B cell (primary cell): ENCODE results near the gene TECR. TPM values are rescaled to one million over a fixed set of nuclear protein-coding genes. Genes with fewer than 3 reads are reported as not detected.

Source experiments
- ATAC-seq: fragments of 200-7000 bp; cut with Tn5 transposase; one replicate; pipeline ENCODE4 v1.10.0; 2021; ENCODE audit warnings: low read depth, mild to moderate bottlenecking, moderate number of reproducible peaks, moderate library complexity
- CTCF ChIA-PET: fragments of 350-600 bp; sonication (Branson Sonifier 250); formaldehyde crosslinking; loops from one replicate; lab custom pipeline; 2021; ENCODE audit warnings: antibody characterized with exemption, inconsistent platforms; lab: Charles Lee
- POLR2A ChIA-PET: fragments of 350-600 bp; sonication (Branson Sonifier 250); formaldehyde crosslinking; loops from one replicate; lab custom pipeline; 2021; ENCODE audit warnings: antibody characterized with exemption; lab: Charles Lee
- DNase-seq: peaks from one replicate; pipeline ENCODE4 v3.0.0; 2013
- H2AFZ ChIP-seq: 2 replicates; pipeline ENCODE4 v1.6.1; 2012; ENCODE audit warnings: mild to moderate bottlenecking, low read depth, low read length; ENCODE audit not compliant: insufficient read depth, poor library complexity, severe bottlenecking
- H3K27ac ChIP-seq, 2 donors: 1 replicate in 1 of 2; 2 replicates in 1 of 2; pipeline ENCODE4 v1.5.1; 2012 to 2013; ENCODE audit warnings: low read length in 2 of 2, mild to moderate bottlenecking in 2 of 2, moderate library complexity in 1 of 2
- H3K27me3 ChIP-seq, 4 experiments: fragments of 200-600 bp in 1 of 4; sonication (generic) in 1 of 4; replicated peaks in 1 of 4; 1 replicate in 2 of 4; 2 replicates in 2 of 4; pipeline versions ENCODE4 v1.6.1 to v1.7.0; 2013 to 2016; ENCODE audit warnings: low read length in 3 of 4, mild to moderate bottlenecking in 2 of 4, mixed read lengths in 1 of 4, moderate library complexity in 1 of 4; ENCODE audit not compliant: insufficient read depth in 4 of 4, control insufficient read depth in 3 of 4; ENCODE audit errors: control extremely low read depth in 1 of 4
- H3K36me3 ChIP-seq, 2 experiments: replicated peaks in 1 of 2; 1 replicate in 1 of 2; 2 replicates in 1 of 2; pipeline versions ENCODE4 v1.6.1 to v1.7.1; 2013; ENCODE audit warnings: low read length in 1 of 2; ENCODE audit not compliant: insufficient read depth in 2 of 2, control insufficient read depth in 1 of 2; ENCODE audit errors: control extremely low read depth in 1 of 2, extremely low read depth in 1 of 2
- H3K4me1 ChIP-seq, 2 donors: fragments of 200-600 bp in 1 of 2; sonication (generic) in 1 of 2; 1 replicate in 1 of 2; 2 replicates in 1 of 2; pipeline versions ENCODE4 v1.5.1 to v1.6.1; 2013 to 2017; ENCODE audit warnings: low read length in 2 of 2; ENCODE audit not compliant: control insufficient read depth in 2 of 2, insufficient read depth in 2 of 2
- H3K4me2 ChIP-seq: replicated peaks from 2 replicates; pipeline ENCODE3; 2012; ENCODE audit warnings: mild to moderate bottlenecking, low read depth, low read length; ENCODE audit not compliant: poor library complexity, severe bottlenecking
- H3K4me3 ChIP-seq, 5 experiments: fragments of 200-600 bp in 1 of 5; sonication (generic) in 1 of 5; 1 replicate in 3 of 5; 2 replicates in 2 of 5; pipeline versions ENCODE4 v1.5.1 to v1.7.0; 2011 to 2016; ENCODE audit warnings: low read length in 4 of 5, mild to moderate bottlenecking in 4 of 5, low read depth in 2 of 5, control low read depth in 1 of 5, moderate library complexity in 1 of 5; ENCODE audit not compliant: insufficient read depth in 1 of 5; ENCODE audit errors: control extremely low read depth in 1 of 5, extremely low read depth in 1 of 5
- H3K79me2 ChIP-seq: fragments of 200-600 bp; sonication (generic); one replicate; pipeline ENCODE4 v1.6.0; 2016; ENCODE audit warnings: low read length; ENCODE audit not compliant: control insufficient read depth, insufficient read depth
- H3K9ac ChIP-seq: fragments of 200-600 bp; sonication (generic); 2 replicates; pipeline ENCODE4 v1.6.1; 2017; ENCODE audit warnings: mild to moderate bottlenecking, low read length, moderate library complexity
- H3K9me3 ChIP-seq, 3 donors: one replicate each; pipeline versions ENCODE4 v1.6.1 to v1.7.1; 2013; ENCODE audit warnings: low read length in 2 of 3; ENCODE audit not compliant: control insufficient read depth in 2 of 3, insufficient read depth in 1 of 3; ENCODE audit errors: control extremely low read depth in 1 of 3
- H4K20me1 ChIP-seq: 2 replicates; pipeline ENCODE4 v1.6.0; 2012; ENCODE audit warnings: mild to moderate bottlenecking, low read length; ENCODE audit not compliant: insufficient read depth, control insufficient read depth, poor library complexity, severe bottlenecking
- H3K27ac Mint-ChIP-seq: one replicate; pipeline ENCODE4 v1.8.0; 2021; ENCODE audit warnings: mixed read lengths
- H3K27me3 Mint-ChIP-seq: one replicate; pipeline ENCODE4 v1.8.0; 2021; ENCODE audit warnings: mixed read lengths
- H3K4me1 Mint-ChIP-seq: one replicate; pipeline ENCODE4 v1.8.0; 2021; ENCODE audit warnings: mixed read lengths
- H3K4me3 Mint-ChIP-seq: one replicate; pipeline ENCODE4 v1.8.0; 2021; ENCODE audit warnings: mixed read lengths
- H3K9me3 Mint-ChIP-seq: one replicate; pipeline ENCODE4 v1.8.0; 2022; ENCODE audit warnings: mixed read lengths; ENCODE audit not compliant: insufficient read depth
- CTCF ChIP-seq: fragments of 200-600 bp; IDR thresholded peaks from one replicate; pipeline ENCODE4 v1.8.0; 2022; ENCODE audit warnings: antibody characterized with exemption, mild to moderate bottlenecking
- EZH2 ChIP-seq: IDR thresholded peaks from 2 replicates; pipeline ENCODE4 v1.6.1; 2012; ENCODE audit warnings: borderline replicate concordance, low read depth, mild to moderate bottlenecking, moderate library complexity, low read length; ENCODE audit not compliant: insufficient read depth, poor library complexity, severe bottlenecking
- WGBS: methylation state at CpG from one replicate; pipeline ENCODE4 v1.1.5; 2013; ENCODE audit warnings: missing lambda C conversion rate; ENCODE audit not compliant: insufficient coverage; 5-methylcytosine and 5-hydroxymethylcytosine counted together
- intact Hi-C: fragments of 100-400 bp; cut with micrococcal nuclease; formaldehyde crosslinking; loops from one replicate; pipeline ENCODE4 v1.10.0; 2022
- polyA plus RNA-seq: library from polyadenylated mRNA; depleted of rRNA; stranded (reverse); fragments of >200 nt; gene quantifications from 2 replicates; pipeline ENCODE4 v1.2.3, GENCODE V29; 2012
- total RNA-seq, 2 donors: library from RNA; stranded (reverse); fragments of 120-200 nt in 1 of 2; gene quantifications; 1 replicate in 1 of 2; 2 replicates in 1 of 2; pipeline versions ENCODE4 v1.2.3 to v1.2.4, GENCODE V29; 2013 to 2022

TECR gene
- total and polyA plus RNA-seq, 2 donors (not counting 1 experiment from before 2014, with no cell fraction given), result 68.9 to 129 TPM

- peaks cover 0 to 18% of the 10 kb centered on the region in 2 experiments for H3K36me3 ChIP-seq
- intact Hi-C loops, result no loop called here
- peaks cover 14% of the 10 kb centered on the region for H3K4me1 Mint-ChIP-seq
- H3K9me3 ChIP-seq, result no peaks in the 10 kb centered on the region
- no peaks in the 10 kb centered on the region for H3K79me2 ChIP-seq
- no peak overlapping the region for H3K27ac ChIP-seq
- H2AFZ ChIP-seq, result no peak overlapping the region
- no peak overlapping the region for H3K4me3 ChIP-seq
- peaks cover 9 to 11% of the 10 kb centered on the region in 2 donors for H3K4me1 ChIP-seq
- no peak overlapping the region for H3K9ac ChIP-seq
- no peak overlapping the region for H3K27ac Mint-ChIP-seq
- CTCF ChIA-PET, result interaction anchor here (0.7 to 1.7 kb wide), 4 partner anchors 8 to 723 kb away, joined by 3 to 8 read pairs (median 4); partner anchors contain the start of gene DNAJB1
- H3K27me3 ChIP-seq, result no peaks in the 10 kb centered on the region
- 93% methylated on average over 14 of the region's 22 CpGs for WGBS
- H3K9me3 Mint-ChIP-seq, result no peaks in the 10 kb centered on the region
- POLR2A ChIA-PET, result interaction anchor here (0.7 to 1.1 kb wide), 2 partner anchors 15 to 91 kb away, joined by 3 to 5 read pairs; no protein-coding TSS in a partner anchor
- ATAC-seq (no peak), DNase-seq (no peak)
- H4K20me1 ChIP-seq, result peaks cover 18% of the 10 kb centered on the region
- TF ChIP-seq EZH2 (no peak), CTCF (no peak)
- no peaks in the 10 kb centered on the region for H3K27me3 Mint-ChIP-seq
- no peak overlapping the region for H3K4me2 ChIP-seq
- H3K4me3 Mint-ChIP-seq, result no peak overlapping the region
These were observed 18.8 kb upstream of the TECR start for GRCh38 chr19:14510311-14511228.

- 88% methylated on average over 2 of the region's 4 CpGs for WGBS
- no peak overlapping the region for H3K27ac ChIP-seq
- ATAC-seq (no peak), DNase-seq (no peak)
- no peak for TF ChIP-seq EZH2
- TF ChIP-seq CTCF, result no peak
- no peaks in the 10 kb centered on the region for H3K27me3 Mint-ChIP-seq
- ChIA-PET CTCF (interaction anchor here (0.7 to 1.7 kb wide), 2 partner anchors 26 to 723 kb away, joined by 4 to 8 read pairs; no protein-coding TSS in a partner anchor), POLR2A (interaction anchor here (0.7 kb wide), 2 partner anchors 90 to 780 kb away, joined by 4 to 5 read pairs; no protein-coding TSS in a partner anchor)
- no peaks in the 10 kb centered on the region for H3K9me3 ChIP-seq
- H3K36me3 ChIP-seq, result peaks cover 0 to 25% of the 10 kb centered on the region in 2 experiments
- H3K9me3 Mint-ChIP-seq, result no peaks in the 10 kb centered on the region
- H3K4me1 ChIP-seq, result peaks cover 14 to 15% of the 10 kb centered on the region in 2 donors
- H3K4me3 ChIP-seq, result no peak overlapping the region
- no peak overlapping the region for H3K9ac ChIP-seq
- H3K27ac Mint-ChIP-seq, result no peak overlapping the region
- H2AFZ ChIP-seq, result no peak overlapping the region
- H3K4me3 Mint-ChIP-seq, result no peak overlapping the region
- H3K4me2 ChIP-seq, result no peak overlapping the region
- H3K4me1 Mint-ChIP-seq, result peaks cover 20% of the 10 kb centered on the region
- intact Hi-C loops, result no loop called here
- peaks cover 25% of the 10 kb centered on the region for H4K20me1 ChIP-seq
- no peaks in the 10 kb centered on the region for H3K27me3 ChIP-seq
- peaks cover 4% of the 10 kb centered on the region for H3K79me2 ChIP-seq
These were observed 18.2 kb upstream of the TECR start for GRCh38 chr19:14511229-14511593.
